Transverse colon (tissue), 3 donors: ENCODE results near the gene TRAK1.

Source experiments
- CTCF ChIP-seq, 5 experiments: fragments of 200-600 bp in 3 of 5; fragments of 450-650 bp in 2 of 5; sonication (generic) in 3 of 5; IDR thresholded peaks; 1 replicate in 2 of 5; 2 replicates in 3 of 5; pipeline ENCODE4 v1.5.1; 2016 to 2017; ENCODE audit warnings: antibody characterized with exemption in 5 of 5, inconsistent platforms in 3 of 5, mild to moderate bottlenecking in 2 of 5, moderate library complexity in 1 of 5
- POLR2A ChIP-seq: fragments of 450-650 bp; IDR thresholded peaks from one replicate; pipeline ENCODE4 v1.6.1; 2016; ENCODE audit warnings: antibody characterized with exemption, mild to moderate bottlenecking, moderate library complexity

- TF ChIP-seq CTCF (IDR thresholded peaks at IDR 0.05) = no peak
- no peak for TF ChIP-seq POLR2A
These were observed 84.5 kb downstream of the TRAK1 start for GRCh38 chr3:42175386-42176240.
